HG03575 (cell line): ENCODE measurements around the gene SKAP1.

Source experiments
- ATAC-seq: cut with Tn5 transposase; IDR thresholded peaks from one replicate; pipeline ENCODE4 v1.9.1; 2021; ENCODE audit not compliant: unreplicated experiment, insufficient number of reproducible peaks, low FRiP score; ENCODE audit errors: extremely low read depth

Gene SKAP1

GRCh38 chr17:48174833-48175523 lies 255.0 kb downstream of the SKAP1 start:
- no peak for ATAC-seq

- ATAC-seq, result no peak
Observed at GRCh38 chr17:48173191-48173984, 256.6 kb downstream of the SKAP1 start.

- no peak for ATAC-seq
Observed at GRCh38 chr17:48169926-48170325, 260.1 kb downstream of the SKAP1 start.

GRCh38 chr17:48163809-48164208 lies 266.2 kb downstream of the SKAP1 start:
- no peak for ATAC-seq

- no peak for ATAC-seq
Observed at GRCh38 chr17:48162946-48163506, 267.0 kb downstream of the SKAP1 start.

GRCh38 chr17:48162306-48162934 lies 267.6 kb downstream of the SKAP1 start:
- ATAC-seq, result no peak

GRCh38 chr17:48161127-48161905 lies 268.7 kb downstream of the SKAP1 start:
- no peak for ATAC-seq

GRCh38 chr17:48160177-48161081 lies 269.6 kb downstream of the SKAP1 start:
- no peak for ATAC-seq

GRCh38 chr17:48159232-48159631 lies 270.8 kb downstream of the SKAP1 start:
- ATAC-seq, result no peak

GRCh38 chr17:48155889-48156611 lies 274.0 kb downstream of the SKAP1 start:
- no peak for ATAC-seq

GRCh38 chr17:48153691-48154358 lies 276.2 kb downstream of the SKAP1 start:
- ATAC-seq, result no peak

- ATAC-seq, result no peak
Observed at GRCh38 chr17:48152289-48152688, 277.7 kb downstream of the SKAP1 start.

- no peak for ATAC-seq
Observed at GRCh38 chr17:48151220-48151619, 278.8 kb downstream of the SKAP1 start.

GRCh38 chr17:48150597-48151001 lies 279.4 kb downstream of the SKAP1 start:
- ATAC-seq, result no peak

GRCh38 chr17:48149787-48150463 lies 280.1 kb downstream of the SKAP1 start:
- ATAC-seq, result no peak
